NCI-H1436 treated with DMSO at 0.1 percent for 48 hours (cell line): Measurements from ENCODE around the gene FOSB.
A peak's percentile ranks its signal among the peaks of the same experiment; 100 is the strongest.

Source experiments
- DNase-seq: peaks from one replicate; lab custom pipeline; 2025; lab: John Stamatoyannopoulos, UW

FOSB gene

GRCh38 chr19:45484273-45484945 is 16.6 kb downstream of the FOSB start:
- no peak for DNase-seq

- peak; percentile 79 for DNase-seq
Observed at GRCh38 chr19:45485305-45486077, 17.7 kb downstream of the FOSB start.

GRCh38 chr19:45488708-45489107 is 20.9 kb downstream of the FOSB start:
- no peak for DNase-seq

- no peak for DNase-seq
Observed at GRCh38 chr19:45489216-45489855, 21.5 kb downstream of the FOSB start.

GRCh38 chr19:45492137-45492626 is 24.4 kb downstream of the FOSB start:
- DNase-seq: no peak

GRCh38 chr19:45492627-45493470 is 25.1 kb downstream of the FOSB start:
- DNase-seq: no peak

- DNase-seq: no peak
Observed at GRCh38 chr19:45494261-45494916, 26.6 kb downstream of the FOSB start.

- DNase-seq: no peak
Observed at GRCh38 chr19:45495178-45495577, 27.4 kb downstream of the FOSB start.

GRCh38 chr19:45496349-45496953 is 28.7 kb downstream of the FOSB start:
- no peak for DNase-seq

- DNase-seq: no peak
Observed at GRCh38 chr19:45497791-45498190, 30.0 kb downstream of the FOSB start.

GRCh38 chr19:45498411-45499195 is 30.8 kb downstream of the FOSB start, which contains the start of gene PPM1N:
TSS of gene PPM1N (plus strand) at chr19:45498443. CDS start at chr19:45498473, 30 bp downstream.
- no peak for DNase-seq

- DNase-seq: peak; percentile 49
Observed at GRCh38 chr19:45499196-45500180, 31.7 kb downstream of the FOSB start.

GRCh38 chr19:45500918-45501729 is 33.3 kb downstream of the FOSB start:
- no peak for DNase-seq

- DNase-seq: no peak
Observed at GRCh38 chr19:45501730-45502014, 33.9 kb downstream of the FOSB start.

GRCh38 chr19:45502111-45502510 is 34.3 kb downstream of the FOSB start:
- DNase-seq: no peak

GRCh38 chr19:45503909-45504308 is 36.1 kb downstream of the FOSB start:
- no peak for DNase-seq

GRCh38 chr19:45505151-45505995 is 37.6 kb downstream of the FOSB start:
- no peak for DNase-seq

GRCh38 chr19:45505996-45506245 is 38.1 kb downstream of the FOSB start:
- DNase-seq: no peak
